Neural cell (in vitro differentiated cells): ENCODE measurements around the gene PREB. TPM values are rescaled to one million over a fixed set of nuclear protein-coding genes. Genes with fewer than 3 reads are reported as not detected.

Experiments
- H2AFZ ChIP-seq: fragments of 200-600, 300-800 bp; sonication (generic), shearing (Covaris generic); 2 replicates; pipeline ENCODE4 v1.6.0; 2014; ENCODE audit warnings: low read depth, mild to moderate bottlenecking, antibody characterized with exemption, low read length, moderate library complexity
- H3F3A ChIP-seq: fragments of 200-600 bp; shearing (Covaris generic); 2 replicates; pipeline ENCODE4 v1.6.1; 2016; ENCODE audit warnings: mild to moderate bottlenecking, moderate library complexity, mixed read lengths, antibody characterized with exemption, low read length; ENCODE audit not compliant: insufficient read depth, poor library complexity, severe bottlenecking
- H3K27ac ChIP-seq: fragments of 200-600, 300-800 bp; sonication (generic), shearing (Covaris generic); 2 replicates; pipeline ENCODE4 v1.5.1; 2014; ENCODE audit warnings: mild to moderate bottlenecking, low read length, moderate library complexity
- H3K27me3 ChIP-seq: fragments of 300-800, 200-600 bp; sonication (generic), shearing (Covaris generic); 2 replicates; pipeline ENCODE4 v1.6.0; 2014; ENCODE audit warnings: mild to moderate bottlenecking, low read depth, low read length, moderate library complexity; ENCODE audit not compliant: insufficient read depth
- H3K36me3 ChIP-seq: fragments of 300-800, 200-600 bp; sonication (generic), shearing (Covaris generic); 2 replicates; pipeline ENCODE4 v1.5.1; 2014; ENCODE audit warnings: mild to moderate bottlenecking, antibody characterized with exemption, low read length, moderate library complexity; ENCODE audit not compliant: insufficient read depth
- H3K4me2 ChIP-seq: fragments of 300-800, 200-600 bp; sonication (generic), shearing (Covaris generic); 2 replicates; pipeline ENCODE4 v1.6.0; 2014; ENCODE audit warnings: mild to moderate bottlenecking, low read length
- H3K4me3 ChIP-seq: fragments of 300-800, 200-600 bp; sonication (generic), shearing (Covaris generic); 2 replicates; pipeline ENCODE4 v1.5.1; 2014; ENCODE audit warnings: mild to moderate bottlenecking, low read length, moderate library complexity
- H3K79me2 ChIP-seq: fragments of 200-600 bp; shearing (Covaris generic); replicated peaks from 2 replicates; pipeline ENCODE4 v1.6.0; 2014; ENCODE audit warnings: mild to moderate bottlenecking, low read length, moderate library complexity; ENCODE audit not compliant: insufficient read depth
- H3K9ac ChIP-seq: fragments of 300-800, 200-600 bp; sonication (generic), shearing (Covaris generic); 2 replicates; pipeline ENCODE4 v1.6.1; 2016; ENCODE audit warnings: mild to moderate bottlenecking, low read length, mixed read lengths
- H3K9me2 ChIP-seq: fragments of 200-600 bp; shearing (Covaris generic); 2 replicates; pipeline ENCODE4 v1.6.1; 2016; ENCODE audit warnings: mild to moderate bottlenecking, low read length, mixed read lengths; ENCODE audit not compliant: insufficient read depth
- H3K9me3 ChIP-seq: fragments of 200-600, 300-800 bp; sonication (generic), shearing (Covaris generic); 2 replicates; pipeline ENCODE4 v1.6.1; 2016; ENCODE audit warnings: mild to moderate bottlenecking, mixed run types, low read length, moderate library complexity, mixed read lengths
- H4K20me1 ChIP-seq: fragments of 200-600 bp; shearing (Covaris generic); 2 replicates; pipeline ENCODE4 v1.6.1; 2016; ENCODE audit warnings: mild to moderate bottlenecking, mixed run types; ENCODE audit not compliant: insufficient read depth
- CTCF ChIP-seq: fragments of 450-650 bp; IDR thresholded peaks from 2 replicates; pipeline ENCODE4 v1.5.1; 2014; ENCODE audit warnings: antibody characterized with exemption, mild to moderate bottlenecking, moderate library complexity; ENCODE audit not compliant: poor library complexity, severe bottlenecking
- EP300 ChIP-seq: fragments of 450-650 bp; conservative IDR thresholded peaks from 2 replicates; pipeline ENCODE4 v1.6.1; 2014; ENCODE audit warnings: antibody characterized with exemption, mild to moderate bottlenecking, moderate library complexity; ENCODE audit not compliant: poor library complexity, severe bottlenecking
- EZH2 ChIP-seq: fragments of 200-600, 300-800 bp; shearing (Covaris generic), sonication (generic); IDR thresholded peaks from 2 replicates; pipeline ENCODE4 v1.6.1; 2014; ENCODE audit warnings: antibody characterized with exemption, low read length, borderline replicate concordance, mild to moderate bottlenecking; ENCODE audit not compliant: insufficient read depth, poor library complexity, severe bottlenecking
- MXI1 ChIP-seq: fragments of 450-650 bp; conservative IDR thresholded peaks from 2 replicates; pipeline ENCODE4 v1.6.1; 2014; ENCODE audit warnings: antibody characterized with exemption, mild to moderate bottlenecking; ENCODE audit not compliant: poor library complexity, severe bottlenecking
- POLR2AphosphoS5 ChIP-seq: IDR thresholded peaks from 2 replicates; pipeline ENCODE4 v1.6.1; 2012
- RAD21 ChIP-seq: fragments of 450-650 bp; conservative IDR thresholded peaks from 2 replicates; pipeline ENCODE4 v1.6.1; 2014; ENCODE audit warnings: antibody characterized with exemption, mild to moderate bottlenecking, moderate library complexity
- REST ChIP-seq: IDR thresholded peaks from 2 replicates; pipeline ENCODE4 v1.6.1; 2012; ENCODE audit warnings: borderline replicate concordance
- SMC3 ChIP-seq: fragments of 450-650 bp; conservative IDR thresholded peaks from 2 replicates; pipeline ENCODE4 v1.6.1; 2014; ENCODE audit warnings: antibody characterized with exemption, mild to moderate bottlenecking, moderate library complexity; ENCODE audit not compliant: poor library complexity
- TAF1 ChIP-seq: IDR thresholded peaks from 2 replicates; pipeline ENCODE4 v1.6.1; 2012; ENCODE audit warnings: low read depth
- polyA plus RNA-seq: library from polyadenylated mRNA; depleted of rRNA; stranded (reverse); fragments of >200 nt; gene quantifications from 2 replicates; pipeline ENCODE4 v1.2.3, GENCODE V29; 2014

PREB gene
- polyA plus RNA-seq, 1 donor from 2014 or later: 121 TPM

GRCh38 chr2:27134781-27135477, 493 bp upstream of the PREB start:
- Histone ChIP-seq H3K4me3 (peak overlapping the region; percentile 100), H3K27ac (peak overlapping the region; percentile 50), H3K4me2 (no peak overlapping the region), H3K79me2 (peaks cover 4% of the 10 kb centered on the region), H3K9me2 (no peaks in the 10 kb centered on the region), H4K20me1 (no peaks in the 10 kb centered on the region), H3K27me3 (no peaks in the 10 kb centered on the region), H3K9me3 (no peaks in the 10 kb centered on the region), H3K9ac (peak overlapping the region; percentile 17), H3F3A (no peaks in the 10 kb centered on the region), H2AFZ (no peak overlapping the region), H3K36me3 (no peaks in the 10 kb centered on the region)
- TF ChIP-seq SMC3: no peak
- TF ChIP-seq EZH2: no peak
- TF ChIP-seq POLR2AphosphoS5: no peak
- no peak for TF ChIP-seq EP300
- TF ChIP-seq CTCF: no peak
- no peak for TF ChIP-seq RAD21
- no peak for TF ChIP-seq REST
- TF ChIP-seq MXI1: no peak
- no peak for TF ChIP-seq TAF1

DNA sequence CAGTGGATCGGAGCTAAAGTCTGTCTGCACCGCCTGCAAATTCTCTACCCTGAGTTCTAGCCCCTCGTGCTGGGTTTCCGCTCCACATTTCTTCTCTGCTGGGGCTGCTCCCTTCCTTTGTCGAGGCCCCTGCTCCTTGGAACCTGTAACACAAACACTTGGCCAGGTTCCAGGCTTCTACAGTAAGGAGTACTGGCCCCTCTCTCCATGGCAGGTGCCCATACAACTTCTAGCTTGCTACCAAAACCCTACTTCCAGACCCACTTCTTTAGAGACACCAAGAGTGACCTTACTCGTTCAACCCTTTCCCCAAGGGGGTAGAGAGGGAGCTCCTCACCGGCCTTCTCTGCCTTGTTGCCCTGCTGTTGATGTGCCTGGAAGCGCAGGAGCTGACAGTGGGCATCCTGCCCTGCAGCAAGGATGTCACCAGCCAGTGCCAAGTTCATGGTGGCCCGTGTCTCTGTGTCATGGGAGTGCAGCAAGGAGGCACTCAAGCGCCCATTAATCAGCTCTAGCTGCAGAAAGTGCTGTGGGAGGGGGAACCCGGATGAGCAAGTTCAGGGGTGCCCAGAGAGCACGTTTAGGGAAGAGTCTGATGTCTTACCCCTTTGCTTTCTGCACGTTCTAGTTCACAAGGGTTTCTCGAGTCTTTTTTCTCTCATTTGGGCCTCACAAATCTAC, 1.1 kb downstream of the PREB start:
- TF ChIP-seq SMC3 (no peak), MXI1 (no peak), EZH2 (no peak), EP300 (no peak), REST (no peak), RAD21 (no peak), POLR2AphosphoS5 (no peak), TAF1 (no peak), CTCF (no peak)
- no peaks in the 10 kb centered on the region for H3K27me3 ChIP-seq
- H3K9me3 ChIP-seq: no peaks in the 10 kb centered on the region
- H3K4me3 ChIP-seq: peak overlapping the region; percentile 100
- H3F3A ChIP-seq: no peaks in the 10 kb centered on the region
- no peaks in the 10 kb centered on the region for H4K20me1 ChIP-seq
- H3K9me2 ChIP-seq: no peaks in the 10 kb centered on the region
- H3K9ac ChIP-seq: peak overlapping the region; percentile 86
- H3K4me2 ChIP-seq: peak overlapping the region; percentile 84
- H3K79me2 ChIP-seq: peaks cover 4% of the 10 kb centered on the region
- H3K27ac ChIP-seq: no peak overlapping the region
- no peaks in the 10 kb centered on the region for H3K36me3 ChIP-seq
- no peak overlapping the region for H2AFZ ChIP-seq
